Measurements from ENCODE around the gene PRKG2.
"Not testable (repeated sequence)": the region's sequence is repeated elsewhere in the genome, so short reads cannot be mapped to it uniquely, and the experiment has no call there.

PRKG2 gene

GRCh38 chr4:81245218-81246009, 30.4 kb upstream of the PRKG2 start:
- H3K36me3 ChIP-seq (ENCODE audit: control insufficient read depth in 5 of 5, insufficient read depth in 5 of 5, low read length in 5 of 5), result no peaks in the 10 kb centered on the region

GRCh38 chr4:81237791-81238190, 22.8 kb upstream of the PRKG2 start:
- no peaks in the 10 kb centered on the region for H3K36me3 ChIP-seq (ENCODE audit: control insufficient read depth in 5 of 5, insufficient read depth in 5 of 5, low read length in 5 of 5)
- no peak overlapping the region for H3K4me3 ChIP-seq (ENCODE audit: low read depth in 1 of 5, low read length in 5 of 5)
- no peak overlapping the region for H3K9ac ChIP-seq (ENCODE audit: low read length in 5 of 5)
- H3K27me3 ChIP-seq (ENCODE audit: control insufficient read depth in 5 of 5, insufficient read depth in 4 of 5, low read length in 5 of 5), result no peaks in the 10 kb centered on the region
- peaks cover 0 to 2% (median 0%) of the 10 kb centered on the region in 5 donors for H3K9me3 ChIP-seq (ENCODE audit: control insufficient read depth in 5 of 5, low read length in 5 of 5)
- H3K4me1 ChIP-seq (ENCODE audit: control insufficient read depth in 5 of 5, insufficient read depth in 5 of 5, low read length in 5 of 5), result no peaks in the 10 kb centered on the region
- H3K27ac ChIP-seq (ENCODE audit: low read depth, low read length), result no peak overlapping the region

More at GRCh38 chr4:81245218-81246009, 30.4 kb upstream of the PRKG2 start:
- H3K9me3 ChIP-seq (ENCODE audit: control insufficient read depth in 5 of 5, low read length in 5 of 5), result no peaks in the 10 kb centered on the region
- no peak overlapping the region for H3K27ac ChIP-seq (ENCODE audit: low read depth, low read length)
- no peak overlapping the region for H3K9ac ChIP-seq (ENCODE audit: low read length in 5 of 5)
- H3K27me3 ChIP-seq (ENCODE audit: control insufficient read depth in 5 of 5, insufficient read depth in 4 of 5, low read length in 5 of 5), result no peaks in the 10 kb centered on the region
- no peaks in the 10 kb centered on the region for H3K4me1 ChIP-seq (ENCODE audit: control insufficient read depth in 5 of 5, insufficient read depth in 5 of 5, low read length in 5 of 5)
- no peak overlapping the region for H3K4me3 ChIP-seq (ENCODE audit: low read depth in 1 of 5, low read length in 5 of 5)

GRCh38 chr4:81235982-81236749, 21.1 kb upstream of the PRKG2 start:
- no peaks in the 10 kb centered on the region for H3K27me3 ChIP-seq (ENCODE audit: control insufficient read depth in 5 of 5, insufficient read depth in 4 of 5, low read length in 5 of 5)
- no peaks in the 10 kb centered on the region for H3K4me1 ChIP-seq (ENCODE audit: control insufficient read depth in 5 of 5, insufficient read depth in 5 of 5, low read length in 5 of 5)
- H3K4me3 ChIP-seq (ENCODE audit: low read depth in 1 of 5, low read length in 5 of 5), result no peak overlapping the region
- H3K36me3 ChIP-seq (ENCODE audit: control insufficient read depth in 5 of 5, insufficient read depth in 5 of 5, low read length in 5 of 5), result no peaks in the 10 kb centered on the region
- H3K9me3 ChIP-seq (ENCODE audit: control insufficient read depth in 5 of 5, low read length in 5 of 5), result peaks cover 0 to 8% (median 0%) of the 10 kb centered on the region in 5 donors
- no peak overlapping the region for H3K27ac ChIP-seq (ENCODE audit: low read depth, low read length)
- H3K9ac ChIP-seq (ENCODE audit: low read length in 5 of 5), result no peak overlapping the region

- Histone ChIP-seq H3K9me3 (ENCODE audit: control insufficient read depth in 5 of 5, low read length in 5 of 5) (peaks cover 0 to 14% (median 0%) of the 10 kb centered on the region in 5 donors), H3K36me3 (ENCODE audit: control insufficient read depth in 5 of 5, insufficient read depth in 5 of 5, low read length in 5 of 5) (no peaks in the 10 kb centered on the region), H3K9ac (ENCODE audit: low read length in 5 of 5) (no peak overlapping the region), H3K4me1 (ENCODE audit: control insufficient read depth in 5 of 5, insufficient read depth in 5 of 5, low read length in 5 of 5) (no peaks in the 10 kb centered on the region), H3K27me3 (ENCODE audit: control insufficient read depth in 5 of 5, insufficient read depth in 4 of 5, low read length in 5 of 5) (no peaks in the 10 kb centered on the region), H3K4me3 (ENCODE audit: low read depth in 1 of 5, low read length in 5 of 5) (no peak overlapping the region), H3K27ac (ENCODE audit: low read depth, low read length) (no peak overlapping the region)
Measured at GRCh38 chr4:81227968-81228367, 12.9 kb upstream of the PRKG2 start.

GRCh38 chr4:81227138-81227537, 12.1 kb upstream of the PRKG2 start:
- no peak overlapping the region for H3K4me3 ChIP-seq (ENCODE audit: low read depth in 1 of 5, low read length in 5 of 5)
- no peak overlapping the region for H3K27ac ChIP-seq (ENCODE audit: low read depth, low read length)
- H3K27me3 ChIP-seq (ENCODE audit: control insufficient read depth in 5 of 5, insufficient read depth in 4 of 5, low read length in 5 of 5), result no peaks in the 10 kb centered on the region
- H3K36me3 ChIP-seq (ENCODE audit: control insufficient read depth in 5 of 5, insufficient read depth in 5 of 5, low read length in 5 of 5), result no peaks in the 10 kb centered on the region
- H3K4me1 ChIP-seq (ENCODE audit: control insufficient read depth in 5 of 5, insufficient read depth in 5 of 5, low read length in 5 of 5), result no peaks in the 10 kb centered on the region
- no peak overlapping the region for H3K9ac ChIP-seq (ENCODE audit: low read length in 5 of 5)
- H3K9me3 ChIP-seq (ENCODE audit: control insufficient read depth in 5 of 5, low read length in 5 of 5), result peaks cover 0 to 10% (median 0%) of the 10 kb centered on the region in 5 donors

GRCh38 chr4:81225252-81225651, 10.2 kb upstream of the PRKG2 start:
- H3K4me3 ChIP-seq (ENCODE audit: low read depth in 1 of 5, low read length in 5 of 5), result no peak overlapping the region
- H3K9me3 ChIP-seq (ENCODE audit: control insufficient read depth in 5 of 5, low read length in 5 of 5), result peaks cover 0 to 3% (median 0%) of the 10 kb centered on the region in 5 donors
- H3K27me3 ChIP-seq (ENCODE audit: control insufficient read depth in 5 of 5, insufficient read depth in 4 of 5, low read length in 5 of 5), result peaks cover 0 to 3% (median 0%) of the 10 kb centered on the region in 5 donors
- H3K36me3 ChIP-seq (ENCODE audit: control insufficient read depth in 5 of 5, insufficient read depth in 5 of 5, low read length in 5 of 5), result no peaks in the 10 kb centered on the region
- no peak overlapping the region for H3K27ac ChIP-seq (ENCODE audit: low read depth, low read length)
- no peak overlapping the region for H3K9ac ChIP-seq (ENCODE audit: low read length in 5 of 5)
- H3K4me1 ChIP-seq (ENCODE audit: control insufficient read depth in 5 of 5, insufficient read depth in 5 of 5, low read length in 5 of 5), result no peaks in the 10 kb centered on the region

- H3K27me3 ChIP-seq (ENCODE audit: control insufficient read depth in 5 of 5, insufficient read depth in 4 of 5, low read length in 5 of 5), result not testable (repeated sequence)
Measured at GRCh38 chr4:81222082-81222472, 7.1 kb upstream of the PRKG2 start.

GRCh38 chr4:81221303-81222081, 6.5 kb upstream of the PRKG2 start:
- Histone ChIP-seq H3K4me1 (ENCODE audit: control insufficient read depth in 5 of 5, insufficient read depth in 5 of 5, low read length in 5 of 5) (no peaks in the 10 kb centered on the region), H3K4me3 (ENCODE audit: low read depth in 1 of 5, low read length in 5 of 5) (no peak overlapping the region), H3K9ac (ENCODE audit: low read length in 5 of 5) (no peak overlapping the region), H3K27ac (ENCODE audit: low read depth, low read length) (no peak overlapping the region), H3K36me3 (ENCODE audit: control insufficient read depth in 5 of 5, insufficient read depth in 5 of 5, low read length in 5 of 5) (no peaks in the 10 kb centered on the region), H3K27me3 (ENCODE audit: control insufficient read depth in 5 of 5, insufficient read depth in 4 of 5, low read length in 5 of 5) (peaks cover 0 to 3% (median 0%) of the 10 kb centered on the region in 5 donors), H3K9me3 (ENCODE audit: control insufficient read depth in 5 of 5, low read length in 5 of 5) (peaks cover 0 to 3% (median 0%) of the 10 kb centered on the region in 5 donors)

More at GRCh38 chr4:81222082-81222472, 7.1 kb upstream of the PRKG2 start:
- H3K4me3 ChIP-seq (ENCODE audit: low read depth in 1 of 5, low read length in 5 of 5); H3K9ac ChIP-seq (ENCODE audit: low read length in 5 of 5); H3K4me1 ChIP-seq (ENCODE audit: control insufficient read depth in 5 of 5, insufficient read depth in 5 of 5, low read length in 5 of 5); H3K27ac ChIP-seq (ENCODE audit: low read depth, low read length); H3K9me3 ChIP-seq (ENCODE audit: control insufficient read depth in 5 of 5, low read length in 5 of 5); H3K36me3 ChIP-seq (ENCODE audit: control insufficient read depth in 5 of 5, insufficient read depth in 5 of 5, low read length in 5 of 5): not testable (repeated sequence)

GRCh38 chr4:81220271-81220670, 5.2 kb upstream of the PRKG2 start:
- H3K9ac ChIP-seq (ENCODE audit: low read length in 5 of 5), result no peak overlapping the region
- no peak overlapping the region for H3K27ac ChIP-seq (ENCODE audit: low read depth, low read length)
- peaks cover 0 to 3% (median 0%) of the 10 kb centered on the region in 5 donors for H3K9me3 ChIP-seq (ENCODE audit: control insufficient read depth in 5 of 5, low read length in 5 of 5)
- H3K4me3 ChIP-seq (ENCODE audit: low read depth in 1 of 5, low read length in 5 of 5), result no peak overlapping the region
- peaks cover 0 to 4% (median 4%) of the 10 kb centered on the region in 5 donors for H3K4me1 ChIP-seq (ENCODE audit: control insufficient read depth in 5 of 5, insufficient read depth in 5 of 5, low read length in 5 of 5)
- peaks cover 3 to 10% (median 7%) of the 10 kb centered on the region in 5 donors for H3K27me3 ChIP-seq (ENCODE audit: control insufficient read depth in 5 of 5, insufficient read depth in 4 of 5, low read length in 5 of 5)
- H3K36me3 ChIP-seq (ENCODE audit: control insufficient read depth in 5 of 5, insufficient read depth in 5 of 5, low read length in 5 of 5), result no peaks in the 10 kb centered on the region
